AG04450 (cell line): Measurements from ENCODE around the gene PDE10A. TPM values are rescaled to one million over a fixed set of nuclear protein-coding genes. Genes with fewer than 3 reads are reported as not detected.

Experiments
- CTCF ChIA-PET: fragments of 300-600, 350-600 bp; formaldehyde crosslinking; extraction: SDS; loops from one replicate; lab custom pipeline; 2022; ENCODE audit warnings: antibody characterized with exemption, inconsistent platforms; lab: Charles Lee
- POLR2A ChIA-PET: fragments of 350-600 bp; formaldehyde crosslinking; extraction: SDS; loops from one replicate; lab custom pipeline; 2021; ENCODE audit warnings: antibody characterized with exemption, inconsistent platforms; lab: Yijun Ruan, JAX
- DNase-seq: peaks from one replicate; pipeline ENCODE4 v3.0.0-alpha.2; 2011; ENCODE audit warnings: low read depth, low spot score
- H3K27ac ChIP-seq: one replicate; pipeline ENCODE4 v1.5.1; 2012; ENCODE audit warnings: low read depth, low read length, control low read depth
- H3K27me3 ChIP-seq: one replicate; pipeline ENCODE4 v1.6.0; 2012; ENCODE audit warnings: low read length; ENCODE audit not compliant: control insufficient read depth, insufficient read depth
- H3K4me3 ChIP-seq: 2 replicates; pipeline ENCODE4 v1.5.1; 2011; ENCODE audit warnings: mild to moderate bottlenecking, low read depth, low read length, control low read depth
- H3K9me3 ChIP-seq: 2 replicates; pipeline ENCODE4 v1.5.1; 2012; ENCODE audit warnings: low read length; ENCODE audit not compliant: control insufficient read depth, insufficient read depth
- polyA plus RNA-seq: library from polyadenylated mRNA; depleted of rRNA; stranded (reverse); fragments of >200 nt; gene quantifications from 2 replicates; pipeline ENCODE4 v1.2.3, GENCODE V29; 2011
- TF ChIP-seq, protein P1 (sequence below): IDR thresholded peaks from 2 replicates; pipeline ENCODE4 v1.5.1; 2011; ENCODE audit warnings: low read depth, low read length, control low read depth, inconsistent platforms

Gene PDE10A
- polyA plus RNA-seq, 1 experiment: 7.8 TPM

DNA sequence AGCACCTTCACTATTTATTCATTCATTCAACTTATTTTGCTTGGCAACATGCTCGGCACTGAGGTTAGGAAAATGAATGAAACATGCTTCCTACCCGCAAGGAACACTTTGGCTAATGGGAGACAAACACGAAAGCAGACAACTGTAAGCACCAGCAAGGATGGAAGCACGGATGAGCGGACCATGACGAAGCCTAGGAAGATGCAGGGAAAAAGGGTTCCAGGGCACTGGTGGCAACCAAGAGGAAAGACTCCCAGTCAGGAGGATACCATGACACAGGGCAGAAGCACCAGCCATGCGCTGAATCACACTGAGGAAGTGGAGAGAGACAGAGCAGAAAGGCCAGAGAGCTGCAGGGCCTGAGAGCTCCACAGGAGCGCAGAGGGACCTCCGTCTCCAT is 9.8 kb downstream of the PDE10A start:
- Histone ChIP-seq H3K4me3 (no peak overlapping the region), H3K27ac (no peak overlapping the region), H3K27me3 (no peaks in the 10 kb centered on the region), H3K9me3 (peaks cover 7% of the 10 kb centered on the region)
- CTCF ChIA-PET: interaction anchor here (1.0 kb wide), 1 partner anchor 213 kb away, joined by 3 read pairs; no protein-coding TSS in a partner anchor
- TF ChIP-seq, protein P1, sequence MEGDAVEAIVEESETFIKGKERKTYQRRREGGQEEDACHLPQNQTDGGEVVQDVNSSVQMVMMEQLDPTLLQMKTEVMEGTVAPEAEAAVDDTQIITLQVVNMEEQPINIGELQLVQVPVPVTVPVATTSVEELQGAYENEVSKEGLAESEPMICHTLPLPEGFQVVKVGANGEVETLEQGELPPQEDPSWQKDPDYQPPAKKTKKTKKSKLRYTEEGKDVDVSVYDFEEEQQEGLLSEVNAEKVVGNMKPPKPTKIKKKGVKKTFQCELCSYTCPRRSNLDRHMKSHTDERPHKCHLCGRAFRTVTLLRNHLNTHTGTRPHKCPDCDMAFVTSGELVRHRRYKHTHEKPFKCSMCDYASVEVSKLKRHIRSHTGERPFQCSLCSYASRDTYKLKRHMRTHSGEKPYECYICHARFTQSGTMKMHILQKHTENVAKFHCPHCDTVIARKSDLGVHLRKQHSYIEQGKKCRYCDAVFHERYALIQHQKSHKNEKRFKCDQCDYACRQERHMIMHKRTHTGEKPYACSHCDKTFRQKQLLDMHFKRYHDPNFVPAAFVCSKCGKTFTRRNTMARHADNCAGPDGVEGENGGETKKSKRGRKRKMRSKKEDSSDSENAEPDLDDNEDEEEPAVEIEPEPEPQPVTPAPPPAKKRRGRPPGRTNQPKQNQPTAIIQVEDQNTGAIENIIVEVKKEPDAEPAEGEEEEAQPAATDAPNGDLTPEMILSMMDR: no peak
- no peak for DNase-seq
- POLR2A ChIA-PET: no interaction called here

DNA sequence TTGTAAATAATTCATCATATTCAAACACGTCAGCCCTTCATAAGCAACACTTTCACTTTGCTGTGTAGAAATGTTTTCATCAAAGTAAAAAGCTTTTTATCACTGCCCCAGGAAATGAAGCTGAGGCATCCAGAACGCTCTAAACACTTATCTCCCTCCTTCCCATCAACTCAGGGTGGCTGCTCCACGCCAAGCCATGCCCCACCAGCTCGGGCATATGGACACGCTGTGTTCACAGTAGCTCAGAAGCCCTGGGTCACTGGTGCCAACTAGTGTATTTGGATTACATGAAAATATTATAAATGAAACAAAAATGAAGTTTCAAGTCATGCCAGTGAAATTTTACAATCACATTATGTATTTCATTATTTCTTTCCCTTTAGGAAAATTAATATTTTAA is 10.3 kb downstream of the PDE10A start:
- no peak for DNase-seq
- H3K9me3 ChIP-seq: peaks cover 7% of the 10 kb centered on the region
- ChIA-PET CTCF (interaction anchor here (1.0 kb wide), 1 partner anchor 213 kb away, joined by 3 read pairs; no protein-coding TSS in a partner anchor), POLR2A (no interaction called here)
- H3K27ac ChIP-seq: no peak overlapping the region
- H3K27me3 ChIP-seq: no peaks in the 10 kb centered on the region
- TF ChIP-seq, protein P1: no peak
- no peak overlapping the region for H3K4me3 ChIP-seq

DNA sequence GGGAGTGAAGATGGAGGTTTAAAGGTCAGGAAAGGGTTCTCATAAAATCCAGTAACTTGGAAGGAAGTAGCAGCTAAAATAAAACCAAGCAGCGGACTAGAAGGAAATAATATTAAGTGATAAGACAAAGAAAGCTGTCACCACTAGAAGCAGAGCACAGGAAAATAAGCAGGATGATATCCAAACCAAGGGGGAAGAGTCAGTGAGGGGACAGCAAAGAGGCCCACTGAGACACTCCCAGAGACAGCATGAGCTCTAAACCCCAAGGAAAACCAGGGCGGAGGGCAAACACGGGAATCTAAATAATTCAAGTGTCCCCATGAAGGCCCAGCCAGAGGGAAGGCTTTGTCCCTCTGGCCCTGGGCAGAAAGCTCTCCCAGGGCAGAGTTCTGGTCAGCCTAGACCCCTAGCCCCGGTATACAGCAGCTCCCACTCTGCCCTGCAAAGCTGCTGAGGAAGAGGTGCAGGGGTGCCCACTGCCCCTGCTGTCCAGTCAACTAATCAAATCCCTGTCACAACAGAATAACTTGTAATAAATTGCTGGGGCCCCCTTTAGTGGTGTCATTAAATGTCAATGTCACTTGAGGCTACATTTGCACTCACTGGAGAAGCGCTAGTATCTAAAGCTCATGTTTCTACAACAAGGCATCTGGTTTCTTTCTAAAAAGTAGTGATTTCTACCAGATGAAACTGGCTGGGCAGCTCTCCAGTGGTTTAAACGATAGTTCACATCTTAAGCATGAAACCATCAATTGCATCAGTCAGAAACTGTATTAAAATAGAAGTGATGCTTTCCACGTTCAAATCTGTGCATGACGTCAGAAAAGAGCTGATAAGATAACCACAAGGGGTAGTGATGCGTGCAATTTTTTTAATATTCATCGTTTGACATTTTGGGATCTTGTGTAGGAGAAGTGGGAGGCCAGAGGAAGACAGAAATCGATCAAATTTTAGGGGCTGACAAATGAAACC is 13.6 kb downstream of the PDE10A start:
- H3K4me3 ChIP-seq: no peak overlapping the region
- CTCF ChIA-PET: no interaction called here
- H3K9me3 ChIP-seq: peaks cover 9% of the 10 kb centered on the region
- H3K27me3 ChIP-seq: no peaks in the 10 kb centered on the region
- TF ChIP-seq, protein P1: no peak
- POLR2A ChIA-PET: no interaction called here
- H3K27ac ChIP-seq: no peak overlapping the region
- no peak for DNase-seq

DNA sequence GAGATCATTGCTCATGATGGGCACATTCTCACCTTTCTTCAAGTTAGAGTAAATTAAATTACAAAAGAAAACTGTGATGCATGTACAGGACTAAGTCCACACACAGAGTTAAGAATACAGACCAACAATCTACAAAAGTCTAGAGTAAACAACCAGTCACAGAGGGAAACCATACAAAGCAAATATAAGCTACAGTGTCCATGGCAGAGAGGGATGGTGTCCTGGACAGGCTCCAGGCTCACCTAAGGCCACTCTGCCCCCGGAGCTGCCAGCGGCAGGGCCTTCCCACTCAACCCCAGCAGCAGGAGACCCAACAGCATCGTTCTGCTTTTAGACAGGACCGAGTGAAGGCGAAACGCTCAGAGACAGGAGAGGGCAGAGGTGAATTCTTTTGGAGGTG is 16.0 kb downstream of the PDE10A start:
- ChIA-PET POLR2A (no interaction called here), CTCF (no interaction called here)
- Histone ChIP-seq H3K27me3 (no peaks in the 10 kb centered on the region), H3K4me3 (no peak overlapping the region), H3K9me3 (peaks cover 8% of the 10 kb centered on the region), H3K27ac (no peak overlapping the region)
- TF ChIP-seq, protein P1: no peak
- no peak for DNase-seq

DNA sequence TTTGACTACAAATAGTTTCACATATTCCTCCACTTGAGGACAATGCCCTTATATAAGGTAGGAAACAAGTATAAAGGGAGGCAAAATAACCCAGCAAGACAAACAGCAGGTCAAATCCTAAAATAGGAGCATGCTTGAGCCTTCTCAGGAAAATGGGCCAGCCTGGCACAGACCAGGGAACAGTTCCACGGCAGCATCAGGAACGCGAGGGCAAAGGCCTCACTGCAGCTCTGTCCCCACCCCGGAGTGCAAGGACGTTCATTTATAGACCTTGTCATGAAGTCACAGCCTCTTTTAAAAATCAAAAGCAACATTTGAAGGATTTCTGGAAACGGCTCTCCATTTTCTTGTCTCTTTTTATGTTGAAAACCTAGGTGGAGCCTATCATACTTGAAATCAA is 17.1 kb downstream of the PDE10A start:
- ChIA-PET CTCF (no interaction called here), POLR2A (no interaction called here)
- DNase-seq: no peak
- Histone ChIP-seq H3K27ac (no peak overlapping the region), H3K9me3 (peaks cover 14% of the 10 kb centered on the region), H3K4me3 (no peak overlapping the region), H3K27me3 (no peaks in the 10 kb centered on the region)
- TF ChIP-seq, protein P1: no peak
